Stimulated activated CD4-positive, alpha-beta T cell treated with anti-CD3 and anti-CD28 coated beads, Interleukin-2, amount 100 ng/mL, for 4 hours (primary cell): ENCODE measurements around the gene KAZN.

Source experiments
- DNase-seq: peaks from one replicate; pipeline ENCODE4 v3.0.0-alpha.2; 2020; ENCODE audit warnings: low read depth

Gene KAZN

DNA sequence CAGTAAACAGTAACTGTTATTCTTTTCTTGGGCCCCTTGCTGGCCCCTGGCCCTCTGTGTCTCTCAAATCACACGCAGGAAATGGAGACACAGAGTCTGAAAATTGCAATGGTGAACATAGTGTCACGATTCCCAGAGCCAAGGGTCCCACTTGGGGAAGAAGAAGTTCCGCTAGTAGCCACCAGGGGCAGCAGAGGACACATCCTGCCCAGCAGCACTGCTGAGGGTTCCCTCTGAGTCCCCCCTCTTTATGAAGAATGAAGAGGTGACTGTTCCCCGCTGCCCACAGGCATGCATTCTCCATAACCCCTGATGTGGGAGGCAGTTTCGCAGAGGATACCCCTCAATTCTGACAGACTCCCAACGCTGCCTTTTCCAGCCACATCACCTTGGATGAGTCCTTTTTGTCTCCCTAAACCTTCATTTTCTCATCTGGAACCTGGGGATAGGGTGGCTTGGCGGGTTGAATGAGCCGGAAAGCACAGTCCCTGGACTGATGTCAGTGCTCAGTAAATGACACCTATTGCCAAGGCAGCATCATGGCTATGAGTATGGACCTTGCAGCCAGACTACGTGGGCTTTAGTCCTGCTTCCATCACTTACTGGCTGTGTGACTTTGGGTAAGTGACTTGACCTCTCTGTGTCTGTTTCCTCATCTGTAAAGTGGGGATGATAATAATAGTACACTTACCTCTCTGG is 317.0 kb downstream of the KAZN start:
- DNase-seq: peak; percentile 8

DNA sequence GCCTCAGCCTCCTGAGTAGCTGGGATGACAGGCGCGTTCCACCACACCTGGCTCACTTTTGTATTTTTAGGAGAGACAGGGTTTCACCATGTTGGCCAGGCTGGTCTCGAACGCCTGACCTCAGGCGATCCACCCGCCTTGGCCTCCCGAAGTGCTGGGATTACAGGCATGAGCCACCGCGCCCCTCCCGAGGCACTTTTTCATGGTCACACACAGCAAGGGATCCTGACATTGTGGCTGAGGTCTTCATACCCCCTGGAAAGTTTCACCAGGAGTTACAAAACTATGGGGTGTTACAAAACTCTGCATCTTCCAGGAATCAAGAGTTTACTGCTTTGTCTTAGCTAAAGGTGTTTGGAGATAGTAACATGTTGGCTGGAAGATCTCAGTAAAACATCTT is 320.8 kb downstream of the KAZN start:
- no peak for DNase-seq

DNA sequence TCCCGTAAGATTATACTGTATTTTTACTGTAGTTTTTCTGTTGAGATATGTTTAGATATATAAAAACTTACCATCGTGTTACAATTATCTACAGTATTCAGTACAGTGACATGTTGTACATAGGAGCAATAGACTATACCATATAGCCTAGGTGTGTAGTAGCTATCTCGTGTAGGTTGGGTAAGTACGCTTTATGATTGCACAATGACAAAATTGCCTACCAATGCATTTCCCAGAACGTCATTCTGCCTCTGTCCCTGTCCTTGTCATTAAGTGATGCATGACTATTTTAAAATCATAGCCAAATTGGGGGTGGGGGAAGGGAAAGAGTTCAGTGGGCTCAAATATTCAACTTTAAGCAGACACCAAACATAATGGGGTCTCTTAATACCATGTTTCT is 321.3 kb downstream of the KAZN start:
- DNase-seq: no peak

DNA sequence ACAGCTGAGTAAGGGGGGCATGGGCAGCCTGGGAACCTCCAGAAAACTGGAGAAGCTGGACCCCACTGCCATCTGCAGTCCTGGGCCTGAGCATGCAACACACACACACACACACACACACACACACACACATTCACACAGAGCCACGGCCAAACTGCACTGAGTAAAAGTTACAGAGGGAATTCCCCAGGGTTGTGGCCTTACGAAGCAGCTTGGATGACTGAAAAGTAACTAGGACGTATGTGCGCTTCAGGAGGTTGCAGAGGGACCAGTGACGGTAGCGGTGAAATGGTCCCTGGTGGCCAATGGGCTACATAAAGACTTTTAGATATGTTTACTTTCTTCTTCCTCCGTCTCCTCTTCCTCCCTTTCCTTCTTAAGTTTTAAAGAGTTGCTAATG is 322.6 kb downstream of the KAZN start:
- no peak for DNase-seq

DNA sequence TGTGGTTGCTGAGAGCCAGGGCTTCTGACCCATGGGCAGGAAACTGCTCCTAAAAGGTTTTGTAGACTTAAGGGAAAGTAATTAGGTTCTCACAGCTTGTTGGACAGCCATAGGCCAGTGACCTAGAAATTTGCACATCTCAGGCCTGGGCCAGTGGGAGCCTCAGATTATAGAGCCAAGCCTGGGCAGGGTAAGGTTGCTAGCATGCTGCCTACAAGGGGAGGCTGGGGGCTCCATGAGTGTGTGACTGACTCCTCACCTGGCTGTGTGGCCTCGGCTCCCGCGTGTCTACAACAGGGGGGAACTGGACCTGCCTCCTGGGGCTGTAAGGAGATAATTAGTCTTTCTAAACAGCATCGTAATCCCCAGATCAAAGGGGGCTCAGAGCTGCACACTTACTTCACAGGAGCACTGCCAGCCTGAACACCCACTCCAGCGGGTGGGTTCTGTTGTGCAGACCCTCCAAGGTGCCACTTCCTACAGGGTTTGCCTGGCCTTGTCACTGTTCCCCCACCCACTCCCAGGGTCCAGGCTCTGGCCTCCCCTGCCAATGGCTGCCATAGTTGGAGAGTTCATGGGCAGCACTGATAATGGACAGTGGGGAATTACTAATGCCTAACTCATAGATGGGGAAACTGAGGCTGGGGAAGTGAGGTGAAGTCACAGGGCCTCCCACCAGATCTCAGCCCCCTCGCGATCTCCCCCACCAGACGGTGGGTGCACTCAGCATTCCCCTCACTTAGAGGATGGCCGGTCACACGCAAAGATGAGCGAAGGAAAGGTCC is 324.6 kb downstream of the KAZN start:
- no peak for DNase-seq

DNA sequence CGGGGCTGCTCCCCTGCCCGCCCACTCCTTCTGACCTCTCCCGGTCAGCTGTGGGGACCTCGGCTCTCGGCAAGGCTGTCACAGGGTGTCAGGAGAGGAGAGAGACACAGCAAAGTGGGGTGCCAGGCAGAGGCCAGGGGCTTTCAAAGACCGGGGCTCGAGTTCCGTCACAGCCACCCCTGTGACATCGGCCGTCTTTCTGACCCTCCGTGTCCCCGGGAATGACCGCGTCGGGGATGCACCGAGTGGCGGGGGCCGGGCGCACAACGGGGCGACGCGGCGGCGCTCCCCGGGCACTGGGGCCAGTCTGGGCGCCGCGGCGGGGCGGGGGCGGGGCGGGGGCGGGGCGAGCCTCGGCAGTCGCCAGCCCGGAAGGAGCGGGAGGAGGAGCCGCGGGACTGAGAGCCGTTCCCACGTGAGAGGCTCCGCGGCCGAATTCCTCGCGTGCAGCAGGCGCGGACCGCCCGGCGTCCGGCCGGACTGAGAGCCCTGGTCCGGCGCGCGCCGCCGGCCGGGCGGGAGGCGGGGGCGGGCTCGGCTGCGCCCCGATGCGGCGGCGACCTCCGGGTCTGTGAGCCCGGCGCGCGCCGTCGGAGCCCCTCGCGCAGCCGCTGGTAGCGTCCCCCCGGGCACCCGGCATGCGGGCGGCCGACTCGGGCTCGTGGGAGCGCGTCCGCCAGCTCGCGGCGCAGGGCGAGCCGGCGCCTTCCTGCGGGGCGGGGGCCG is 325.4 kb downstream of the KAZN start:
- DNase-seq: peak; percentile 12

DNA sequence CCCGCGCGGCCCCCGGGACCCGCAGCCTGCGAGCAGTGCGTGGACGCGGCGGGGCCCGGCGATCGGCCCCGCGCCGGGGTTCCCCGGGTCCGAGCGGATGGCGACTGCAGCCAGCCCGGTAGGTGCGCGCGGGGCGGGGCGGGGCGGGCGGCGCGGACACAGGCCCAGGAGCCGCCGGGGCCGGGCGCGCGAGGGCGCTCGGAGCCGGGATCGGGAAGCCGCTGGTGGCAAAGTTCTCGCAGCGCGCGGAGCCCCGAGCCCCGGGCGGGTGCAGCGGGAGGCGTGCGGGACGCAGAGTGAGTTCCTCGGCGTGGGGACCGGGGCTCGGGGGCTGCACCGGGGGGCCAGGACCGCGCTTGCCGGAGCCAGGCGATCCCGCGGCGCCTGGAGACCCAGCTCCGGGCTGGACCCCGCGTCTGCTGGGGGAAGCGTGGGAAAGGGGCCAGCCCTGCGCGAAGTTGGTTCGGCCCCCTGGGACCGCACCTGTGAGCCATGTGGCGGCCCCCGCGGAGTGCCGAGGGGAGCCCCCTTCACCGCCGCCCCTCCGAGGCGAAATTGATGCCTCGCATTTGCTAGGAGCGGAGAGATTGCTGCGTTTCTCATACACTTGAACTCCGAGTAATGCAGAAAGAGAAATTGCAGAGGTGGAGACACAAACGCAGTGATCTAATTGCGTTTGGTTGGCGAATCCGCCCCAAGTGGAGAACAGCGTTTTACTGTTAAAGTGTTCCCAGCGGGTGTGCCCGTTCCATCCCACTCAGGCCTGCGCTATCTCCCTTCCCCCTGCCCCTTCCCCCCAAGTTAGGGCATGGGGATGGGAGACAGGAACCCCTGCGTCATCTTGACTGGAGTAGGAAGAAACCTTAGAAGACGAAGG is 326.2 kb downstream of the KAZN start:
- no peak for DNase-seq

DNA sequence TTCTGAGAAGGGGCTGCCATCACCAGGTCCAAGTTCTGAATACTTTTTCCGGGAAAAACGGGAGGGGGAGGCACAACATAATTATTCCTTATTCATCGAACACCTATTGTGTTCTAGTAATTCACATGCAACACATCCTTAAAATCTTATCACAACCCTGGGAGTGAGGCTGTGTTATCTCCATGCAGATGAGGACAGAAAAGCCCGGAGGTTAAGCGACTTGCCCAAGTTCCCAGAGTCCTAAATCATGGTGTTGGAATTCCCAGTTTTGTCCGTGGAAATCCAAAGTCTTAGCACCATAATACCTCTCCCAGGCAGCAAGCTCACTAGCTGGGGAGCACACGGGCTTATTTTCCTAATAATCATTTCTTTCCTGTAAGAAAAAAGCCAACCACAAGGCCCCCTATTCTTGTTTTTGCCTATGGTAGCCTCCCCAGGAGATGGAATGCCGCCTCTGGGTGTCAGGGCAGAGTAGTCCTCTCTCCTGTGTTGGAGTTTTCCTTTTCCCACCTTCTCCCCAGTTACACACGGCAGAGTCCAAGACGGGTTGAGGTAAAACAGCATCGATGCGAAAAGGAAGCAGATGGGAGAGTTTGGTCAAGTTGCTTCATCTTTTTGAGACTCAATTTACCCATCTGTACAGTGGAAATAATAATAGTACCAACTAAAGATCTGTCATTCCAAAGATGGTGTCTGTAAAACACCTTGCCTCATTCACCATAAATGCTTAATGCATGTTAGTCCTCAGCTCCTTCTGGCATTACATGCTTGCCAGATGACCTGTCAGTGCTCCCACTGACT is 327.1 kb downstream of the KAZN start:
- DNase-seq: no peak

DNA sequence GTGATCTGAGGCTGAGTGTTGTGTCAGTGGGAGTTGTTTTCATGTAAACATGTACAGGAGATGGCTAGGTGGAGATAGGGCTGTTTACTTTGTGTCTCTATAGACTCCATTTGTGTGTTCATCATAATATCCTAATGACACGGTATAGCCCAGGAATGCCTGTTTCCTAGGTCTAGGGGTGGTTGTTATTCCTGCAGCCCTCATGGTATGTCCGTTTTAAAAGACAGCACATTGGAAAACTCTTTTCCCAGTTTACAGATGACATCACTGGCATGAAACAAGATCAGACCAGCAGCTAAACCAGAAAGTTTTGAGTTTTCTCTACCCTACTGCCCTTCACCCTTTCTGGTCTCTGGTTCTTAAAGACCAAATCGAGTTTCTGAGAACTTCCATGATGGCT is 327.7 kb downstream of the KAZN start:
- DNase-seq: no peak

DNA sequence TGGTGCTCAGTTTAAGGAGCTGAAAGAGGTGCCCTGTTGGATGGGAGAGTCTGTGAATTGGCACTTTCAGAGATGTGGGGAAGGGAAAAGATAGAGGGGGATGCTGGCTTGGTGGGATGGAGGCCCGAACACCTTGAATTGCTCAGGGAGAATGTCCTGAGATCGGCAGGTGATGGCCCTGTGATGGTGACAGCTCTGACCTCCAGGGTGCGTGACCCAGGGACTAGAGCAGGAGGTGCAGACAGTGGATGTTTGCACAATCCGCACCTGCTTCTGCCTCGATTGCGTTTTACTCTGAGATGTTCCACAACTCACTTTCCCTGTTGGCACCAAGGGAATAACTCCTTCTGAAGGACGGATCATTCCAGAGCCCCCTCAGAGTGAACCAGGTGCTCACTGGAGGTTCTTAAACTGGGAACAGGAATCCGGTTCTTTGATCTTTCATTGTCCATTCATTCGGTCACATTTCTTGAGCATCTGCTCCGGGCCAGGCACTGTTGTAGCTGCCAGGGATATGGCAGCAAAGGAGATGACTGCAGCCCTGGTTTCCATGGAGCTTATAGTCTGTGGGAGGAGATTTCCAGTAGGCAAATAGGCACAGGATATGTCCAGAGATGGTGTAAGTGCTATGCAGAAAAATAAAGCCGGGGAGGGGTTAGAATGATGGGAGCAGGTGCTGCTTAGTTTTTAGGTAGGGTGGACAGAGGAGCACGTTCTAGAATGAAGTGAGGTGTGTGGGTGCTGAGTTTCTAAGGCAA is 328.5 kb downstream of the KAZN start:
- no peak for DNase-seq

DNA sequence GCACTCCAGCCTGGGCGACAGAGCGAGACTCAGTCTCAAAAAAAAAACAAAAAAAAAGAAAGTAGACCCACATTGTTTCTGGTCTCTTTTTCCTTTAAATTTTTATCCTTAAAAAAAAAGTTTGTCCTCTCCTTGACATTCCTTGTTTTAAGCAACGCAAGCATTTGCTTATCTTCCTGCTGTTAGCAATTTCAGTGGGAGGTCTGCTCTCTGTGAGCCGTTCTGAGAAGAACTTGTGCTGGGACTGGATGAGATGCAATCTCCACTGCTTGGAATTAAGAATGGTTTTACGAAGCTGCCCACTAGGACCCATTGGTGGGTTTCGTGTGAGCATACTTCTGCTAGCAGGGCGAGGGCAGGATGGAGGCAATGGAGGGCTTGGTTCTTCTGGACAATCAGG is 329.9 kb downstream of the KAZN start:
- no peak for DNase-seq

DNA sequence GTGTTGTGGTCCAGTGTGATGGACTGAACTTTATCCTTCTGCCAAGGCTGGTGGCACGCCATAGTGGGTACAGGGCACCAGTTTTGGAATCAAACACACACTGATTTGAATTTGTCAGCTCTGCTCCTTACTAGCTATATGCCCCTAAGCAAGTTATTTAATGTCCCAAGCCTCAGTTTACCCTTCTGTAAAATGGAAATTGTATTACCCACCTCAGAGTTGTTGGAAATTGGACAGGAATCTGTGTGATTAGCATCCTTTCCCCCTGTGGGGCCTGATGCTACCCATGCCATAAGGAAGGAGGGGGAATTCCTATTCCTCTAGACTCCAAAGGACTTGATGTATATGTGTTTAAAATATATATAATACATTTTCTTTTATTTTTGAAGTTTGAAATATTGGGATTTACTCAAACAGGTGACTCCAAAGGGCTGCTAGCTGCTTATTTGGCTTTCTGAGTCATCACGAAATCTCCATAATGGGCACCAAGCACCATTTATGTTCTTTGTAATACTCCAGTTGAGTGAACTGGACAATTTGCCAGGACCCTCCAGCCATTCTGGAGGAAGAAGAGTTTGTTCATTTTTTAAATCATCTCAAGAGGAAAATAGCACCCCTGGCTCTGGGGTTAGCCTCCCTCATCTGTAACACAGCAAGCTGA is 330.5 kb downstream of the KAZN start:
- DNase-seq: no peak

DNA sequence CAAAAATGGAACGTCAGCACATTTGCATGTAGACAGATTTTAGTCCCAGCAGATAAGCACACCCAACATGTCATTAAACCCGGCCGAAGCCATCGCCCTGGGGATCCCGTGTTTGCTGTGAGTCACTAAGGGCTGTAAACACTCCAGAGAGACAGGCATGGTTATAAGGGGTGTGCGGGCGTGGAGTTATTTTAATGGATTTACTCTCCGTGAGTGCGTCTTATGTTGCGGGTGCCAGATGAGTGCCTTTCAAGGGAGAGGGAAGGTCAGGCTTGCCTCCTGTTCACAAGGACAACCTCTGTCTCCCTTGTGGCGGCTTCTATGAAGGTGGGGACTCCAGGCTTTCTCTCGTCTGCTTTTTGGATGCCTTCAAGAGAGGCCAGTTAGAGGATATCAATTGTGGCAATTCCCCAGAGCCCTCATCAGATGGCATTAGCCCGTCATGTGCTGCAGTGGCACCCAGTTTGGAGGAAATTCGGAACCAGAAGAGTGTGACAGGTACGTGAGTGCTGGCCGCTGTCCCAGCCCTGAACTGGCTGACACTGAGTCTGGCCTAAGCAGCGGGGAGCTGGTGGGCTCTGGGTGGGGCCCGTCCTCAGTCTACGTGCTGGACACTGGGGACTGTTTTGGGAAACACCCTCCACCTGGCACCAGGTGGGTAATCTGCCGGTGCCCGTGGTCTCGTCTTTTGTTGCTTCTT is 331.2 kb downstream of the KAZN start:
- DNase-seq: no peak

DNA sequence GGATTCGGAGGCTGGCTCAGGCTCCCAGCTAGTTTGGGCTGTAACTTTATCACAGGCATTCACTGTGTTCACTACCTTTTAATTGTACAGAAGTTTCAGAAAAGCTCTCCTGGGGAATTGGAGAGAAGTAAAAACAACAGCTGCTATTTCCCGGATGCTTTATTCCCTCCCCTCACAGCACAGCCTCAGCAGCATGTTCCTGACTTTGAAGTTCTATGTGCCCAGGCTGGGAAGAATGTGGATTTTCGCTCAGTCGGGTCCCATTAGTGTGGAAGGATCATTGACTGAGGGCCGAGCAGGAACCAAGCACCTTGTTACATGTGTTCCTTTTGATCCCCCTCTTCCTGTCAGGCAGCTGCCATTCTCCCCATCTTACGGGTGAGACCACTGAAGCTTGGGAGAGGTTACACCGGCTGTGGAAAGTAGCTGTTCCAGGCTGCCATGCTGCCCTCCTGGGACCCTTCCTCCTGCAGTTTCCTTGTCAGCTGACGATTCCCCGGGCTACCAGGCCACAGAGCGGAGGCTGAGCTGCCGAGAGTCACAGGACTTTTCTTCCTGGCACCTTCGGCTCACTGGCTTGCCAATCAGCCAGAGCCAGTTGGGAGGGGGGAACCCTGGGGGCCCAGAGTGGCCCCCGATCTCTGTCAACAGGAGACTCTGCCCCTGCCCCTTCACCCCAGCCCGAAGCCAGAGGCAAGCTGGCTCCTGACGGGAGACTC is 331.9 kb downstream of the KAZN start:
- DNase-seq: no peak

DNA sequence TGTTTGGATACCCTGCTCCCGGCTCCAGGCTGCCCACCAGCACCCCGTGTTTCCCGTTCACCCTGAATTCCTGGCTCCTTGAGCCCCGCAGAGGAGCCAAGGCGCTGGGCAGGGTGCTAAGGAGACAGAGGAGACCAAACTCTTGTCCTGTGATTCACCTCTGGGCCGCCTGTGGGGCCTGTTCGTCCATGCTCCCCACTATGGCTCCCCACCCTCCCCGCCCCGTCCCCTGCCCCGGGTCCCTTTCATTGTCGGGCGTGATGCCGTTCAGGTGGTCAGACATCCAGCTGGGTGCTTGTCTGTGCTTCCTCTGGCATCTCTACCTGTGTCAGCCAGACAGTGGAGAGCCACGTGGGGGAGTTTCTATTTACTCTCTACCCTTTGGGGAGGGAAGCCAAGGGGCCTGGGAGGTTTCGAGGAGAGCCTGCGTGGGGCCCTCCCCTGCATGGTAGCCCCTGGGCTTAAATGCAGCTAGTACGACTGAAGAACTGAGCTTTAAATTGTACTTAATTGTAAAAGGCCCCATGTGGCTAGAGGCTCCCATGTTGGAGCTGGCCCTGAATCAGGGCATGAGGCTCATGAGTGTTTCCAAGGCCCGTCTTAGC is 333.7 kb downstream of the KAZN start:
- DNase-seq: no peak

DNA sequence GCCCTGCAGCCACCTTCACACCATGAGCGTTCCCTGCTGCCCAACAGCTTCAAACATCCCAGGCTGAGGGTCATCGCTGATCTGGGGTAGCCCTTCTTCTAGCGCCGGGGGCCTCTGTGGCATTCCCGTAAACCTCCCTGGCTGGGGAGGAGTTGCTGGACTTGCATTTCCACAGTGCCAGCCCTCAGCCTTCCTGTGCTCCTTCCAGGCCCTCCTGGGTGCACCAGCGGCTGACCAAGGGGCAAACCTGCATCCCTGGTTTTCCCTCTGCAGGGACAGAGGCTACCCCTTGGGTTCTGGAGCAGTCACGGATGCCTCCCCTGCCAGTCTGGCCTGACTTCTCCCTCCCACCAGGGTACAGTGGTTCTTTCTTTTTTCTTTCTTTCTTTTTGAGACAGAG is 336.4 kb downstream of the KAZN start:
- DNase-seq: no peak

DNA sequence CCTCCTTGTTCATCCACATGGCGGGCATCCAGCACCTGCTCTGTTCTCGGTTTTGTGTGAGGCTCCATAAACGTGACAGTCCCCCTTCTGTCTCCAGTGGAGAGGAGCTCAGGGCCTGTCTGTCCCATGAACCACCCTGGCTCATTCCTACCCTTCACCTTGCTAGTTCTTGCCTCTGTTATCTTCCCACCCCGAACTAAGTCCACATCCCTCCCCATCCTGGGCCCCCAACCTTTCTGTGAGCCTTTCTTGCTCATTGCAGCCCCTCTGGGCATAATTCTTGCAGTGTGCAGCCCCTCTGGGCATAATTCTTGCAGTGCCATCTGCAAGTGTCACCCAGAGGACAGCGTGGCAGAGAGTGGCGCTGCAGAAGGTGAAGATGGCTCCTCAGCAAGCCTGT is 338.3 kb downstream of the KAZN start:
- DNase-seq: no peak

DNA sequence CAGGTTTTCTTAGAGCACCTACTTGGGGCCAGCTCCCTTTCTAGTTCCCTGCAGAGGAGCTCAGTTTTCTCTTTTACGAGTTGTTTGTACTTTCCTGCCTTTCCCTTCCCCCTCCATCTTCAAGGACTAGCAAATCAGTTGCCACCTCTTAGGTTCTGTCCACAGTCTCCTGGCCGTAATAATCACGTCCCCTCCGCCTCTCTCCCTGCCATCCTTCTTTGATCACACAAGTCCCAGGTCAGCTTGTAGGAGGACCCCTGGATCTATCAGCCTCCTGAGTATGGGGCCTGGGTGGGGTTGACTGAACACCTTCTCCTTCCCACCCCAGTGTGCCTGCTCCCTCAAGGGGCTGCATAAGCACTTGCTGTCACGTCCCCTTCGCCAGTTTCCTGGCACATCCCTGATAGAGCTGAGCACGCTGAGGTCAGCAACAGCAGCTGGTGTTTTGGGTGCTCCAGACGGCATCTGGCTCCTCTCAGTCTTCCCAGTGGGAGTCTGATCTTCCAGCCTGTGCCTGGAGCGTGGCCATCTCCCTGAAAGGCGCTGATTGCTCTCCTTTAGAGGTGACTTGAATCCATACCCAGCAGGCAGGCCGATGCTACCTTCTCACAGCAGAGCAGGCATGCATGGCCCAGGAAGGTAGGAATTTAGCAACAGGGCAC is 338.9 kb downstream of the KAZN start:
- DNase-seq: no peak
